Osteocyte (in vitro differentiated cells): ENCODE data around the gene TMC3. TPM values are rescaled to one million over a fixed set of nuclear protein-coding genes. Genes with fewer than 3 reads are reported as not detected.

ENCODE experiments used
- DNase-seq: peaks from one replicate; pipeline ENCODE4 v3.0.0; 2021; ENCODE audit warnings: mixed read lengths; ENCODE audit not compliant: unreplicated experiment; ENCODE audit errors: extremely low spot score
- H3K27ac Mint-ChIP-seq: one replicate; pipeline ENCODE4 v1.8.0; 2021; ENCODE audit warnings: mild to moderate bottlenecking, mixed read lengths; ENCODE audit not compliant: unreplicated experiment
- H3K27me3 Mint-ChIP-seq: one replicate; pipeline ENCODE4 v1.8.0; 2021; ENCODE audit warnings: mixed read lengths; ENCODE audit not compliant: unreplicated experiment
- H3K36me3 Mint-ChIP-seq: one replicate; pipeline ENCODE4 v1.8.0; 2021; ENCODE audit warnings: mixed read lengths; ENCODE audit not compliant: unreplicated experiment
- H3K4me1 Mint-ChIP-seq: one replicate; pipeline ENCODE4 v1.8.0; 2021; ENCODE audit warnings: mixed read lengths; ENCODE audit not compliant: unreplicated experiment
- H3K4me3 Mint-ChIP-seq: one replicate; pipeline ENCODE4 v1.8.0; 2021; ENCODE audit warnings: mild to moderate bottlenecking, moderate library complexity, mixed read lengths; ENCODE audit not compliant: unreplicated experiment
- H3K9me3 Mint-ChIP-seq: one replicate; pipeline ENCODE4 v1.8.0; 2021; ENCODE audit warnings: mixed read lengths; ENCODE audit not compliant: unreplicated experiment
- total RNA-seq: library from RNA; stranded (reverse); gene quantifications from 2 replicates; pipeline ENCODE4 v1.2.1, GENCODE V29; 2021
- TF ChIP-seq, protein P1 (sequence below): fragments of 200-600 bp; sonication (generic); IDR thresholded peaks from 2 replicates; pipeline ENCODE4 v1.5.0; 2021; ENCODE audit warnings: antibody characterized with exemption, mild to moderate bottlenecking, moderate library complexity

Gene TMC3
- total RNA-seq, 1 donor from 2014 or later, result not detected

DNA sequence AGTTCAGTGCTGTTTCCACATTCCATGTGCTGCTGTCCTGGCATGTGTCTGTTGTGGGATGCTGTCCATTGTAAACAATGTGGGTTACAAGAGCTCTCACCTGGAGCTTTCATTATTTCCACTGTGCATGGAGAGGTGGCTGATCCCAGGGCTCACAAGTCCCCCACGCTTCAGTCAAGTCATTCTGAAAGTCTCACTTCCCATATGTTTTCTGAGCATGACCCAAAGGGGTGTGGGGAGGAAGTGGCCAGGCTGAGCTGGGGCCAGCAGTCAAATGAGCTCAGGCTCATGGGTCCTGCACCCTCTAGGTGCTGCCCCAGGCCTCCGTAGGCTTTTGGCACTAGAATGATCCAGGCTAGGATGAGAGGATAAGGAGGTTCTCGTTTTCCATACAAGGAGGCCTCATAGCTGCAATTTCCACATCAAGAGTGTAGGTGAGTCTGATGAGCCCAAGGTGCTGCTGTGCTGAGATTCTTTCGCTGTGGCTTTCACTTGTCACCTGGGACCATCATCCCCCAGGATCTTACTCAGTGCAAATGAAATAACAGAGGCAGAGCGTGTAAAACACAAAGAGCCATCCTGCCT, 72.1 kb downstream of the TMC3 start:
- no peak overlapping the region for H3K4me3 Mint-ChIP-seq
- no peaks in the 10 kb centered on the region for H3K9me3 Mint-ChIP-seq

DNA sequence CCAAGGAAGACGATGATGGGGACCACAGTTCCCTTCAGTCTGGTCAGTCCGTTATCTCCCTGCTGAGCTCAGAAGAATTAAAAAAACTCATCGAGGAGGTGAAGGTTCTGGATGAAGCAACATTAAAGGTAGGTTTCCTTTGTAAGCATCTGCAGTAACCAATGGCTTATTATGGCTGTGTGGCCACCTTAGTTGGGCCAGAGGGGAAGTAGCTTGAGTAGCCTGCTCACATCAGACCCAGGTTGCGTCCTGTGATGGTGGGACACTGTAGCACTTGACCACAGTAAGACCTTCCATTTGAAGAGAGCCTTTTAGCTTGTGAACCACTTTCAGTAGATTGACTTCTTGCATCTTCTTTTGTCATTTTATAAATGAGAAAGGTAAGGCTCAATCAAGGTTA, 72.6 kb downstream of the TMC3 start:
- Mint-ChIP-seq H3K4me3 (no peak overlapping the region), H3K9me3 (no peaks in the 10 kb centered on the region), H3K27ac (no peak overlapping the region), H3K27me3 (peaks cover 19% of the 10 kb centered on the region), H3K36me3 (no peaks in the 10 kb centered on the region), H3K4me1 (peaks cover 6% of the 10 kb centered on the region)
- TF ChIP-seq, protein P1, sequence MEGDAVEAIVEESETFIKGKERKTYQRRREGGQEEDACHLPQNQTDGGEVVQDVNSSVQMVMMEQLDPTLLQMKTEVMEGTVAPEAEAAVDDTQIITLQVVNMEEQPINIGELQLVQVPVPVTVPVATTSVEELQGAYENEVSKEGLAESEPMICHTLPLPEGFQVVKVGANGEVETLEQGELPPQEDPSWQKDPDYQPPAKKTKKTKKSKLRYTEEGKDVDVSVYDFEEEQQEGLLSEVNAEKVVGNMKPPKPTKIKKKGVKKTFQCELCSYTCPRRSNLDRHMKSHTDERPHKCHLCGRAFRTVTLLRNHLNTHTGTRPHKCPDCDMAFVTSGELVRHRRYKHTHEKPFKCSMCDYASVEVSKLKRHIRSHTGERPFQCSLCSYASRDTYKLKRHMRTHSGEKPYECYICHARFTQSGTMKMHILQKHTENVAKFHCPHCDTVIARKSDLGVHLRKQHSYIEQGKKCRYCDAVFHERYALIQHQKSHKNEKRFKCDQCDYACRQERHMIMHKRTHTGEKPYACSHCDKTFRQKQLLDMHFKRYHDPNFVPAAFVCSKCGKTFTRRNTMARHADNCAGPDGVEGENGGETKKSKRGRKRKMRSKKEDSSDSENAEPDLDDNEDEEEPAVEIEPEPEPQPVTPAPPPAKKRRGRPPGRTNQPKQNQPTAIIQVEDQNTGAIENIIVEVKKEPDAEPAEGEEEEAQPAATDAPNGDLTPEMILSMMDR, result no peak
- no peak for DNase-seq

More for the DNA sequence above, 72.1 kb downstream of the TMC3 start:
- no peak for DNase-seq
- Mint-ChIP-seq H3K27ac (no peak overlapping the region), H3K27me3 (peaks cover 15% of the 10 kb centered on the region), H3K4me1 (peaks cover 3% of the 10 kb centered on the region), H3K36me3 (no peaks in the 10 kb centered on the region)
- TF ChIP-seq, protein P1, result no peak

DNA sequence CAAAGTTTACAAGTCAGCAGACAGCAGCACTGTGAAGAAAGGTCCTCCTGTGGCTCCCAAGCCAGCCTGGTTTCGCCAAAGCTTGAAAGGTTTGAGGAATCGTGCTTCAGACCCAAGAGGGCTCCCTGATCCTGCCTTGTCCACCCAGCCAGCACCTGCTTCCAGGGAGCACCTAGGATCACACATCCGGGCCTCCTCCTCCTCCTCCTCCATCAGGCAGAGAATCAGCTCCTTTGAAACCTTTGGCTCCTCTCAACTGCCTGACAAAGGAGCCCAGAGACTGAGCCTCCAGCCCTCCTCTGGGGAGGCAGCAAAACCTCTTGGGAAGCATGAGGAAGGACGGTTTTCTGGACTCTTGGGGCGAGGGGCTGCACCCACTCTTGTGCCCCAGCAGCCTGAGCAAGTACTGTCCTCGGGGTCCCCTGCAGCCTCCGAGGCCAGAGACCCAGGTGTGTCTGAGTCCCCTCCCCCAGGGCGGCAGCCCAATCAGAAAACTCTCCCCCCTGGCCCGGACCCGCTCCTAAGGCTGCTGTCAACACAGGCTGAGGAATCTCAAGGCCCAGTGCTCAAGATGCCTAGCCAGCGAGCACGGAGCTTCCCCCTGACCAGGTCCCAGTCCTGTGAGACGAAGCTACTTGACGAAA, 74.3 kb downstream of the TMC3 start:
- H3K4me1 Mint-ChIP-seq, result peaks cover 6% of the 10 kb centered on the region
- TF ChIP-seq, protein P1, result no peak
- H3K36me3 Mint-ChIP-seq, result no peaks in the 10 kb centered on the region
- no peaks in the 10 kb centered on the region for H3K9me3 Mint-ChIP-seq
- DNase-seq, result no peak
- H3K27ac Mint-ChIP-seq, result no peak overlapping the region
- peaks cover 26% of the 10 kb centered on the region for H3K27me3 Mint-ChIP-seq
- no peak overlapping the region for H3K4me3 Mint-ChIP-seq

DNA sequence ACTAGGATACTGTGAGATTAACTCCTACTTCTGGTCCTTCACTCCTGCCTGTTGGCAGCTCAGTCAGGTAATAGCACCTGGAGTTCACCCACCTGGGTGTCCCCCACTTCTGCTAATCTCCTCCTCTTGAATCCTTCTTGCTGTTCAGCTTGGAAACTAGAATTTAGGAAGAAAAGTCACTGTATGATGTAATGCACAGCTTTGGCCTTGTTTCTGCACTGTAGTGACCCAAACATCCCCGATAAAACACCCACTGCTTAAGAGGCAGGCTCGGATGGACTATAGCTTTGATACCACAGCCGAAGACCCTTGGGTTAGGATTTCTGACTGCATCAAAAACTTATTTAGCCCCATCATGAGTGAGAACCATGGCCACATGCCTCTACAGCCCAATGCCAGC, 74.9 kb downstream of the TMC3 start:
- peaks cover 27% of the 10 kb centered on the region for H3K27me3 Mint-ChIP-seq
- H3K9me3 Mint-ChIP-seq, result no peaks in the 10 kb centered on the region
- H3K27ac Mint-ChIP-seq, result no peak overlapping the region
- peaks cover 5% of the 10 kb centered on the region for H3K4me1 Mint-ChIP-seq
- DNase-seq, result no peak
- H3K36me3 Mint-ChIP-seq, result no peaks in the 10 kb centered on the region
- no peak overlapping the region for H3K4me3 Mint-ChIP-seq
- TF ChIP-seq, protein P1, result no peak

DNA sequence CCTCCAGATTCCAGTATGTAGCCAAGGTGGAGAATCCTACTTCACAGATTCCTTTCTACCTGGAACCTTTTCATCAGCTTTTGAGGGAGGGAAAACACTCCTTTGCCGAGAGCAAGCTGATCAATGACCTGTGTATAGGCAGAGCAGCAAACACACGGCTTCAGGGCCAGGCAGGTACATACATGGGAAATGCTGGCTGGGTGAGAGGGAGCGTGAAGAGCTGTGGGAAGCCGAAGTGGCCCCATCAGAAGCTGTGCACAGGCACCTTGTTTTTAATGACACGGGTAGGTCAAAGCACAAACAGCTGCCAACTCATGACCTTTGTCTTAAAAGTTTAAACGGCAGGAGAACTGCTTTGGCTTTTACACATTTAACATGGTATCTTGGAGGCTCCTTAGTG, 75.4 kb downstream of the TMC3 start:
- H3K36me3 Mint-ChIP-seq, result no peaks in the 10 kb centered on the region
- TF ChIP-seq, protein P1, result no peak
- peaks cover 3% of the 10 kb centered on the region for H3K4me1 Mint-ChIP-seq
- no peak overlapping the region for H3K27ac Mint-ChIP-seq
- no peak overlapping the region for H3K4me3 Mint-ChIP-seq
- no peak for DNase-seq
- H3K9me3 Mint-ChIP-seq, result no peaks in the 10 kb centered on the region
- peaks cover 27% of the 10 kb centered on the region for H3K27me3 Mint-ChIP-seq
